PC-9 (cell line): ENCODE data around the gene HS3ST3B1. TPM values are rescaled to one million over a fixed set of nuclear protein-coding genes. Genes with fewer than 3 reads are reported as not detected.

Source experiments
- BruUV-seq: library from RNA; stranded (reverse); fragments of 400-500 nt; replicated peaks from 2 replicates; lab custom pipeline; 2021; lab: Mats Ljungman, UMichigan
- CTCF ChIA-PET: fragments of 300-600 bp; sonication (Branson Sonifier 250); formaldehyde crosslinking; loops from one replicate; lab custom pipeline; 2022; ENCODE audit warnings: antibody characterized with exemption; lab: Charles Lee
- POLR2A ChIA-PET: fragments of 300-600 bp; sonication (Branson Sonifier 250); formaldehyde crosslinking; loops from one replicate; lab custom pipeline; 2022; ENCODE audit warnings: antibody characterized with exemption; ENCODE audit not compliant: unreplicated experiment; lab: Charles Lee
- DNase-seq, 2 experiments: peaks; one replicate each; pipeline versions ENCODE4 v3.0.0 to v3.0.0-alpha.2; 2015 to 2022; ENCODE audit warnings: mixed read lengths in 1 of 2
- H2AFZ ChIP-seq: fragments of 200-600 bp; sonication (generic); 2 replicates; pipeline ENCODE4 v1.8.1; 2017; ENCODE audit warnings: antibody characterized with exemption
- H3F3A ChIP-seq: fragments of 200-600 bp; sonication (generic); 2 replicates; pipeline ENCODE4 v1.8.1; 2017; ENCODE audit warnings: antibody characterized with exemption, mild to moderate bottlenecking, low read depth; ENCODE audit not compliant: insufficient read depth
- H3K27ac ChIP-seq: fragments of 200-600 bp; sonication (generic); 2 replicates; pipeline ENCODE4 v1.6.1; 2016; ENCODE audit warnings: mixed run types
- H3K27me3 ChIP-seq: fragments of 200-600 bp; sonication (generic); 2 replicates; pipeline ENCODE4 v1.6.1; 2016; ENCODE audit warnings: low read depth, mixed run types; ENCODE audit not compliant: insufficient read depth
- H3K36me3 ChIP-seq: fragments of 200-600 bp; sonication (generic); 2 replicates; pipeline ENCODE4 v1.6.1; 2016; ENCODE audit warnings: low read depth, mixed run types
- H3K4me1 ChIP-seq: fragments of 200-600 bp; sonication (generic); replicated peaks from 2 replicates; pipeline ENCODE4 v1.6.1; 2016; ENCODE audit warnings: mixed run types; ENCODE audit not compliant: insufficient read depth
- H3K4me2 ChIP-seq: fragments of 200-600 bp; sonication (generic); 2 replicates; pipeline ENCODE4 v1.6.1; 2017; ENCODE audit warnings: mixed run types
- H3K4me3 ChIP-seq: fragments of 200-600 bp; sonication (generic); 2 replicates; pipeline ENCODE4 v1.6.1; 2016; ENCODE audit warnings: mixed run types
- H3K79me2 ChIP-seq: fragments of 200-600 bp; sonication (generic); 2 replicates; pipeline ENCODE4 v1.6.1; 2017; ENCODE audit warnings: low read depth, mixed run types
- H3K9me2 ChIP-seq: fragments of 200-600 bp; sonication (generic); 2 replicates; pipeline ENCODE4 v1.8.1; 2017; ENCODE audit warnings: mild to moderate bottlenecking; ENCODE audit not compliant: insufficient read depth
- H3K9me3 ChIP-seq: fragments of 200-600 bp; sonication (generic); 2 replicates; pipeline ENCODE4 v1.8.1; 2016; ENCODE audit warnings: low read depth; ENCODE audit not compliant: insufficient read depth
- H4K20me1 ChIP-seq: fragments of 200-600 bp; sonication (generic); 2 replicates; pipeline ENCODE4 v1.8.1; 2017; ENCODE audit not compliant: insufficient read depth
- EZH2 ChIP-seq: fragments of 200-600 bp; sonication (generic); IDR thresholded peaks from 2 replicates; pipeline ENCODE4 v1.8.0; 2017; ENCODE audit warnings: antibody characterized with exemption, low read depth
- intact Hi-C: fragments of 100-400 bp; cut with micrococcal nuclease; formaldehyde crosslinking; loops from one replicate; pipeline ENCODE4 v1.10.0; 2022; ENCODE audit not compliant: unreplicated experiment
- total RNA-seq: library from RNA; stranded (reverse); gene quantifications from 2 replicates; pipeline ENCODE4 v1.2.3, GENCODE V29; 2021
- TF ChIP-seq, protein P1 (sequence below): fragments of 200-600 bp; sonication (generic); conservative IDR thresholded peaks from 2 replicates; pipeline ENCODE4 v1.6.1; 2017; ENCODE audit warnings: mixed run types, antibody characterized with exemption, mild to moderate bottlenecking, moderate library complexity

The HS3ST3B1 gene
- total RNA-seq, 1 experiment from 2014 or later = not detected

GRCh38 chr17:14297161-14297851, 3.6 kb upstream of the HS3ST3B1 start:
- 0 out of 2 replicates have a peak, but pooled peaks cover 18% of the 10 kb centered on the region for H3K27me3 ChIP-seq
- no peaks in the 10 kb centered on the region for H3K36me3 ChIP-seq
- no peaks in the 10 kb centered on the region for H3K9me3 ChIP-seq
- H3K4me1 ChIP-seq = no peaks in the 10 kb centered on the region
- BruUV-seq = no TSS peak
- no peak overlapping the region for H3K4me3 ChIP-seq
- no peaks in the 10 kb centered on the region for H3K79me2 ChIP-seq
- H2AFZ ChIP-seq = no peak overlapping the region
- intact Hi-C loops = no loop called here
- H3F3A ChIP-seq = no peaks in the 10 kb centered on the region
- ChIA-PET CTCF (no interaction called here), POLR2A (no interaction called here)
- H4K20me1 ChIP-seq = no peaks in the 10 kb centered on the region
- TF ChIP-seq, protein P1, sequence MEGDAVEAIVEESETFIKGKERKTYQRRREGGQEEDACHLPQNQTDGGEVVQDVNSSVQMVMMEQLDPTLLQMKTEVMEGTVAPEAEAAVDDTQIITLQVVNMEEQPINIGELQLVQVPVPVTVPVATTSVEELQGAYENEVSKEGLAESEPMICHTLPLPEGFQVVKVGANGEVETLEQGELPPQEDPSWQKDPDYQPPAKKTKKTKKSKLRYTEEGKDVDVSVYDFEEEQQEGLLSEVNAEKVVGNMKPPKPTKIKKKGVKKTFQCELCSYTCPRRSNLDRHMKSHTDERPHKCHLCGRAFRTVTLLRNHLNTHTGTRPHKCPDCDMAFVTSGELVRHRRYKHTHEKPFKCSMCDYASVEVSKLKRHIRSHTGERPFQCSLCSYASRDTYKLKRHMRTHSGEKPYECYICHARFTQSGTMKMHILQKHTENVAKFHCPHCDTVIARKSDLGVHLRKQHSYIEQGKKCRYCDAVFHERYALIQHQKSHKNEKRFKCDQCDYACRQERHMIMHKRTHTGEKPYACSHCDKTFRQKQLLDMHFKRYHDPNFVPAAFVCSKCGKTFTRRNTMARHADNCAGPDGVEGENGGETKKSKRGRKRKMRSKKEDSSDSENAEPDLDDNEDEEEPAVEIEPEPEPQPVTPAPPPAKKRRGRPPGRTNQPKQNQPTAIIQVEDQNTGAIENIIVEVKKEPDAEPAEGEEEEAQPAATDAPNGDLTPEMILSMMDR = no peak
- TF ChIP-seq EZH2 = no peak
- DNase-seq = no peak
- H3K27ac ChIP-seq = no peak overlapping the region
- H3K4me2 ChIP-seq = no peak overlapping the region
- H3K9me2 ChIP-seq = no peaks in the 10 kb centered on the region

DNA sequence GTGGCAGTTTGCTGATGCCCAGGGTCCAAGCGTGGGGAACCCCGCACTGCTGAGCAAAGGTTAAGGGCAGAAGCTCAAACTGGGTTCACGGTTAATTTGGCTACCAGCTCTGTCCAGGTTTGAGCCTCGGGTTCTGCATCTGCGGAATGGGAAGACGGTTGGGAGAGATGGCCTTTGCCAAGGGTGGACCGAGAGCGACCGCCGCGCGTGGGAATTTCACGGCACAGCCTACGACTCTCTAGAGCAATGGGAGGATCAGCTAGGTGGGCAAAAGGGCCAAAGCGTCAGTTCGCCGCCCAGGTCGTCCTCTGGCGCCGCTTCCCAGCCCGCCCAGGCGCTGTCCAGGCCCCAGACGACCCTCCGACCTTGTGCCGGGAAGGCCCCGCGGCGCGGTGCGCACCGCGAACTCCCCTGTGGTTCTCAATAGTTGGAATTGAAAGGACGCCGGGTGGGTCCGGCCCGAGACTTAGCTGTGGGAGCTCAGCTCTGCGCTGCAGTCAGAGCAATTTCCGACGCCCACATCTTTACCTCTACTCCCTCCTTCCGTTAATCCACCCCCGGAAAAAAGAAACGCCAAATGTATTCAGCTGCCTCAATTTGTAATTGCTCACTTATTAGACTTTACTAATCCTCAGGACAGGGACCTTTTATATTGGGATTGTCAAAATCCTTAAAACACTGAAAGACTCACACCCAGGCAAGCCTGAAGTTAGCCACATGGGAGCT, 2.5 kb upstream of the HS3ST3B1 start:
- no TSS peak for BruUV-seq
- Histone ChIP-seq H3K9me2 (no peaks in the 10 kb centered on the region), H3K4me1 (no peaks in the 10 kb centered on the region), H4K20me1 (no peaks in the 10 kb centered on the region), H3K4me2 (no peak overlapping the region), H3K27ac (no peak overlapping the region), H3K9me3 (no peaks in the 10 kb centered on the region), H3F3A (no peaks in the 10 kb centered on the region), H3K79me2 (no peaks in the 10 kb centered on the region), H3K27me3 (0 out of 2 replicates have a peak, but pooled peaks cover 18% of the 10 kb centered on the region), H3K4me3 (no peak overlapping the region), H2AFZ (no peak overlapping the region), H3K36me3 (no peaks in the 10 kb centered on the region)
- CTCF ChIA-PET = no interaction called here
- intact Hi-C loops = no loop called here
- POLR2A ChIA-PET = no interaction called here
- TF ChIP-seq, protein P1 = no peak
- no peak for TF ChIP-seq EZH2
- no peak for DNase-seq

GRCh38 chr17:14298947-14299279, 2.0 kb upstream of the HS3ST3B1 start:
- Histone ChIP-seq H3K4me3 (no peak overlapping the region), H3K4me2 (no peak overlapping the region), H3K79me2 (no peaks in the 10 kb centered on the region), H3F3A (no peaks in the 10 kb centered on the region), H3K27ac (no peak overlapping the region), H3K27me3 (0 out of 2 replicates have a peak, but pooled peaks cover 17% of the 10 kb centered on the region), H4K20me1 (no peaks in the 10 kb centered on the region), H3K4me1 (no peaks in the 10 kb centered on the region), H3K36me3 (no peaks in the 10 kb centered on the region), H2AFZ (no peak overlapping the region), H3K9me2 (no peaks in the 10 kb centered on the region), H3K9me3 (no peaks in the 10 kb centered on the region)
- no peak for DNase-seq
- intact Hi-C loops = no loop called here
- POLR2A ChIA-PET = no interaction called here
- CTCF ChIA-PET = no interaction called here
- no peak for TF ChIP-seq EZH2
- TF ChIP-seq, protein P1 = no peak
- BruUV-seq = no TSS peak
